22Rv1 (cell line): ENCODE results near the gene UNC13B.
"Not testable (repeated sequence)": the region's sequence is repeated elsewhere in the genome, so short reads cannot be mapped to it uniquely, and the experiment has no call there.

Source experiments
- H3K27ac ChIP-seq: fragments of 450-650 bp; 2 replicates; pipeline ENCODE4 v1.5.1; 2017
- ZFX ChIP-seq: fragments of 450-650 bp; IDR thresholded peaks from 2 replicates; pipeline ENCODE4 v1.6.1; 2017; ENCODE audit warnings: antibody characterized with exemption, borderline replicate concordance
- TF ChIP-seq, protein P1 (sequence below): fragments of 450-650 bp; IDR thresholded peaks from 2 replicates; pipeline ENCODE4 v1.5.1; 2017; ENCODE audit warnings: mild to moderate bottlenecking

Gene UNC13B

DNA sequence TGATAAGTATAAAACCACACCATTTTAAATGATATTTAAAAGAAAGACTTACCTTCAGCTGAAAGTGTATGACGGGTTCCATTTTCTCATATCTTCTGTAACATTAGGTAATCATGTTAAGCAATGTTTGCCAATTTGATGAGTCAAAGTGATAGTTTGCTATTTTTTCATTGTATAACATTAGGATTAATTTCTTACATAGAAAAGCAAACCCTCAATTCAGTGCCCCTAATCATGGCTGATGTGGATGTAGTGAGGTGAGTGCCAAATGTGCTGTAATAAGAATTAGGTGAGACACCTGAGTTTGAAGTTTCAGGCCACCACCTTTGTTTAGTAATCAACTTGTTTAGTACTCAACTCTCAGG, 68.0 kb downstream of the UNC13B start:
- no peak overlapping the region for H3K27ac ChIP-seq
- no peak for TF ChIP-seq ZFX
- TF ChIP-seq, protein P1, sequence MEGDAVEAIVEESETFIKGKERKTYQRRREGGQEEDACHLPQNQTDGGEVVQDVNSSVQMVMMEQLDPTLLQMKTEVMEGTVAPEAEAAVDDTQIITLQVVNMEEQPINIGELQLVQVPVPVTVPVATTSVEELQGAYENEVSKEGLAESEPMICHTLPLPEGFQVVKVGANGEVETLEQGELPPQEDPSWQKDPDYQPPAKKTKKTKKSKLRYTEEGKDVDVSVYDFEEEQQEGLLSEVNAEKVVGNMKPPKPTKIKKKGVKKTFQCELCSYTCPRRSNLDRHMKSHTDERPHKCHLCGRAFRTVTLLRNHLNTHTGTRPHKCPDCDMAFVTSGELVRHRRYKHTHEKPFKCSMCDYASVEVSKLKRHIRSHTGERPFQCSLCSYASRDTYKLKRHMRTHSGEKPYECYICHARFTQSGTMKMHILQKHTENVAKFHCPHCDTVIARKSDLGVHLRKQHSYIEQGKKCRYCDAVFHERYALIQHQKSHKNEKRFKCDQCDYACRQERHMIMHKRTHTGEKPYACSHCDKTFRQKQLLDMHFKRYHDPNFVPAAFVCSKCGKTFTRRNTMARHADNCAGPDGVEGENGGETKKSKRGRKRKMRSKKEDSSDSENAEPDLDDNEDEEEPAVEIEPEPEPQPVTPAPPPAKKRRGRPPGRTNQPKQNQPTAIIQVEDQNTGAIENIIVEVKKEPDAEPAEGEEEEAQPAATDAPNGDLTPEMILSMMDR = no peak

DNA sequence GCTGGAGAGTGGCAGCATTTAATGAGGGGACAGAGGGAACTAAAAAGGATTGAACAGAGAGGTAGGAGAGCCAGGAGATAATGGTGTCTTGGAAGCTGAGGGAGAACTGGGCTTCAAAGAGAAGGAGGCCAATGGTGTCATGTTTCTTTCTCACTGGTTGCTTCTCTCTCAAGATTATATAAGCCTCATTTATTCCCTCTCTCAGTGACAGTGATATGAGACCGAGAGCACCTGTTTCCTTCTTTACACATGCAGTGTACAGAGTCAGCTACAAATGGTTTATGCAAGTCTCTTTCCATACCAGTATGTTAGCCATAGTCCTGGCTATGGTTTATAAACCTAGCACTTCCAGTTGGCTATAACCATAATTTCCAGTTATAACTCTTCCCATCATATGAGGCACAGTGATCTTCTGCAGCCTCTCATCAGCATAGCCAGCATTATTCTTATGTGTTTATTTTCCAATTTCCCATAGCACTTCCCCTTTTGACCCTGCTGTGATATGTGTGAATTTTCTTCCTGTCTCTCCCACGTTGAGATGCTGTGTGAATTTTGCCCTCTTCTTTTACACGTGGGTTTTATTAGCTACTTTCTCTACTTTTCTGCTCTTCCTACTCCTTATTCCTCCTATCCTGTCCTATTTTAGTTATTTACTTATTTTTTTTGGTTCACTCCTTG, 71.2 kb downstream of the UNC13B start:
- no peak overlapping the region for H3K27ac ChIP-seq
- no peak for TF ChIP-seq ZFX
- TF ChIP-seq, protein P1 = no peak

DNA sequence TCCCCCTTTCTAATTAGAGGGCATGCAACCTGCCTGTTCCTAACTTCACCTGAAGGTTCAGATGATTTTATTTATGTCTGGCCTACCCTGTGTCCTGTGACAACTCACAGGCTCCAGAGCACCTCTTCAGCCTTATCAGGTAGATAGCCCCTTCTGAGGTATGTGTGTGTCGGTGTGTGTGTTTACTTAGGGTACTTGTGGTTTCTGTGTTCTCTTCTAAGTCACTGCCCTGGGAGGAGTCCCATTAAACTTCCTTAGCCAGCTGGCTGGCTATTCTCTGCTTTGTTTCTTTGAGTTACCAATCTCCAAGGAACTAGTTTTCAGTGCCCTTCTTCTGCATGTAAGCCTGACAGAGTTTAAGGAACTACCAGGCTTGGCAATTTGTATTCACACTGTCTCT, 74.9 kb downstream of the UNC13B start:
- TF ChIP-seq ZFX = no peak
- TF ChIP-seq, protein P1 = no peak
- H3K27ac ChIP-seq = peak overlapping the region; percentile 39

DNA sequence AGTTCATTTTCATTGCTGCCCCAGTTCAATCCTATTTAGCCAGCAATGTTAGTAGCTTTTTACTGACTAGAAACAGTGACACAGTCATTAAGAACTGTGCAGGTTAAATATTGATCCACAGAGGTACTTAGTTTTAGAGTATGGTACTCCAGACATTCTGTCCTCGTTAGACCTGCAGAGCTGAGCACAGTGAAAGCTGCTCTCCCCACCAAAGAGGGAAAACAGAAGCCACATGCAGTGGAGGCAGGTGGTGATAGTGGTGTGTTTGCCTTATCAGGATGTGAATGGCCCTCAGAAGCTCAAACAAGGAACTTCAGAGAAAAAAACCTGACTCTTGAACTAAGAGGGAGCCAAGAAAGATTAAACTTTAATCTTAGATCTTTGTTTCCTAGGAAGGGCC, 75.5 kb downstream of the UNC13B start:
- peak overlapping the region; percentile 39 for H3K27ac ChIP-seq
- no peak for TF ChIP-seq ZFX
- TF ChIP-seq, protein P1 = no peak

DNA sequence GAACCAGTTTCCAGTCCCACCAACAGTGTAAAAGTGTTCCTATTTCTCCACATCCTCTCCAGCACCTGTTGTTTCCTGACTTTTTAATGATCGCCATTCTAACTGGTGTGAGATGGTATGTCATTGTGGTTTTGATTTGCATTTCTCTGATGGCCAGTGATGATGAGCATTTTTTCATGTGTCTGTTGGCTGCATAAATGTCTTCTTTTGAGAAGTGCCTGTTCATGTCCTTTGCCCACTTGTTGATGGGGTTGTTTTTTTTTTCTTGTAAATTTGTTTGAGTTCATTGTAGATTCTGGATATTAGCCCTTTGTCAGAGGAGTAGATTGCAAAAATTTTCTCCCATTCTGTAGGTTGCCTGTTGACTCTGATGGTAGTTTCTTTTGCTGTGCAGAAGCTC, 84.1 kb downstream of the UNC13B start:
- not testable (repeated sequence) for H3K27ac ChIP-seq

DNA sequence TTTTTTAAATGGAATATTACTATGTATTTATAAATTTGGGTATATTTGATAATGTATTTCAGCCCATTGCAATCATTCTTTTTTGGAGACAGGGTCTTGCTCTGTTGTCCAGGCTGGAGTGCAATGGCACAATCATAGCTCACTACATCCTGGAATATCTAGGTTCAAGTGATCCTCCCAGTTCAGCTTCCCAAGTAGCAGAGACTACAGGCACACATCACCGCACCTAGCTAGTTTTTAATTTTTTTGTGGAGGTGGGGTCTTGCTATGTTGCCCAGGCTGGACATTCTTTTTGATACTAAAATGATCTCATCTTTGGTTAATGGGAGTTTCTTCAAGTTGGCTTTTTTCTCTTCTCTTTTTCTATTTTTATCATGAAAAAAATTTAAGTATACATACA, 91.3 kb downstream of the UNC13B start:
- TF ChIP-seq ZFX = no peak
- TF ChIP-seq, protein P1 = no peak
- no peak overlapping the region for H3K27ac ChIP-seq

DNA sequence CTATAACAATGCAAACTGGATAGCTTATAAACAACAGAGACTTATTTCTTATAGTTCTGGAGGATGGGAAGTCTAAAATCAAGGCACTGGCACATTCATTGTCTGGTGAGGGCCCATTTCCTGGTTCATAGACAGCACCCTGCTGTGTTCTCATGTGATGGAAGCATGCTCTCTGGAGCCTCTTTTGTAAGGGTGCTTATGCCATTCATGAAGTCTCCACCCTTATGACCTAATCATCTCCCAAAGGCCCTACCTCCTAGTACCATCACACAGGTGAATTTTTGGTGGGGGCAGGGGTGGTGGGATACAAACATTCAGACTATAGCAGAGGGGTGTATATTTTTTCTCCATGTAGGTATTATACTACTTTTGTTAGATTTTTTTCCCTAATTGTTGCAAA, 92.4 kb downstream of the UNC13B start:
- no peak for TF ChIP-seq ZFX
- TF ChIP-seq, protein P1 = no peak
- H3K27ac ChIP-seq = peak overlapping the region; percentile 25
